BE2C (cell line): ENCODE data around the gene SLC22A15.

Experiments
- DNase-seq: peaks from one replicate; pipeline ENCODE4 v3.0.0-alpha.2; 2020
- H3K27me3 ChIP-seq: fragments of 250-450 bp; sonication (Bioruptor Pico); 2 replicates; pipeline ENCODE4 v1.5.1; 2020; ENCODE audit warnings: mild to moderate bottlenecking
- H3K36me3 ChIP-seq: fragments of 250-450 bp; sonication (Bioruptor Pico); 2 replicates; pipeline ENCODE4 v1.5.1; 2020; ENCODE audit warnings: mild to moderate bottlenecking
- H3K4me1 ChIP-seq: fragments of 250-450 bp; sonication (Bioruptor Pico); 2 replicates; pipeline ENCODE4 v1.5.1; 2020
- H3K4me3 ChIP-seq: 2 replicates; pipeline ENCODE4 v1.5.1; 2011; ENCODE audit warnings: low read depth, low read length
- H3K9me3 ChIP-seq: fragments of 250-450 bp; sonication (Bioruptor Pico); 2 replicates; pipeline ENCODE4 v1.5.1; 2020
- CTCF ChIP-seq: IDR thresholded peaks from 2 replicates; pipeline ENCODE4 v1.5.1; 2012; ENCODE audit warnings: mild to moderate bottlenecking, low read depth, low read length

Gene SLC22A15

GRCh38 chr1:116062201-116062600 is 85.9 kb downstream of the SLC22A15 start:
- Histone ChIP-seq H3K9me3 (no peaks in the 10 kb centered on the region), H3K4me1 (no peaks in the 10 kb centered on the region), H3K36me3 (no peaks in the 10 kb centered on the region), H3K4me3 (no peak overlapping the region), H3K27me3 (peaks cover 2% of the 10 kb centered on the region; the same call in 1 of the 2 replicates)
- DNase-seq: no peak
- no peak for TF ChIP-seq CTCF

DNA sequence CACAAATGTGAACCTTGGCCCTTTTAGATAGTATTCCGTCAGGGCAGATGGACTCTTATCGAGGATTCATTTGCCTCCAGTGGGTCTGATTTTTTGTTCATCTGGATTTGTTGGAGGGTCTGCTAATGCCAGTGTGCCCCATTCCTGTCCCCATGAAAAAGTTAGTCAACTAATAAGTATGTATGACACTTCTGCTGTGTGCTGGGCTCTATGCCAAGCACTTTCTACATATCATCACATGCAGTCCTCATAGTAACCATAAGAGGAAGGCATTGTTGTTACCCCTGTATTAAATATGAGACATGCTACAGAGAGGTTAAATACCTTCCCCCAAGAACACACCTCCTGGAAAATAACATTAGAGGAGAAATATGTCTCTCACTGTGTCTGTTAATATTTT is 88.3 kb downstream of the SLC22A15 start:
- DNase-seq: no peak
- TF ChIP-seq CTCF: no peak
- Histone ChIP-seq H3K4me1 (no peaks in the 10 kb centered on the region), H3K4me3 (no peak overlapping the region), H3K27me3 (peaks cover 8% of the 10 kb centered on the region; the same call in 1 of the 2 replicates), H3K36me3 (no peaks in the 10 kb centered on the region), H3K9me3 (no peaks in the 10 kb centered on the region)

DNA sequence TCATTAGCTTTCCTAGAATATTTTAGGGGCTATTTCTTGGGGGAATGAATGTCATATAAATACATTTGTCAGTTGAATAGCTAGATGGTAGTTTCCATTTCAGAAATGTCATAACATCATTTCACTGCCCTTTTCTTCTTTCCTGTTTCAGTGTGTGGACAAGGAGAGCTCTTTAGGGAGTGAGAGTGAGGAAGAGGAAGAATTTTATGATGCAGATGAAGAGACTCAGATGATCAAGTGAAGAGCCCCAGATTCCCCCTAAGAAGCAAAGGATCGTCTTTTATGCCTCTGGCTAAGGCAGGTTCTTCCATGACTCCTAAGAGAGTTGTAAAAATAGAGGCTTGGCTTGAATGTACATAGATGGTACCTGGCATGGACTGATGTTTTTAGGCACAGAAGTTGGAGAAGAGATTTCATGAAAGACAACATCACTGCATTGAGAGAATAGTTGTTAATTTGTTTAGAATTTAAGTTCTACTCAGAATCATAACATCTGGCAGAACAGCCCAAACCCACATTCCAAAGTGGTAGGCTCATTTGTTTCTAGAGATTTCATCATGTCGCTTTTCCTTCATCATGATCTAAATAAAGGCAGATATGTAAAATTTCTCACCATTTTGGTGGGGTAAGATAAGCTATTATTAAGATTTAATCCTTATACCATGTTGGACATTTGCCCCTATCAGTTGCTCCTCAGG is 90.7 kb downstream of the SLC22A15 start:
- H3K9me3 ChIP-seq: no peaks in the 10 kb centered on the region
- H3K27me3 ChIP-seq: peaks cover 8% of the 10 kb centered on the region; the same call in 1 of the 2 replicates
- H3K36me3 ChIP-seq: no peaks in the 10 kb centered on the region
- H3K4me3 ChIP-seq: no peak overlapping the region
- H3K4me1 ChIP-seq: no peaks in the 10 kb centered on the region
- no peak for DNase-seq
- no peak for TF ChIP-seq CTCF

DNA sequence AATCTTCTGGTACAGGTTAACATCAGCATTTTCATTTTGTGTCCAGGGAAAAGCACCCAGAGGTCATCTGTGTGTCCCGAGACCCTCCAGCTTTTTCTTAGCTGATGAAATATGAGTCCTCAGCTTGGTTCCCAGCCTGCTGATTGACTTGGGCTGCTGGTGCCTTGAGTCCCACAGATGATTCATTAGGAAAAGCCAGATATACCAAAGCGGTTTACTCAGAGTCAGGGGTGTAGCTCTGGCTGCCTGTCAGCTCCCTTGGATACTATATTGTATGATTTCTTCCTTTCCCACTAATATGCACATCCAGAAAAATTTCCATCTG is 91.2 kb downstream of the SLC22A15 start:
- Histone ChIP-seq H3K9me3 (no peaks in the 10 kb centered on the region), H3K4me1 (no peaks in the 10 kb centered on the region), H3K27me3 (peaks cover 8% of the 10 kb centered on the region; the same call in 1 of the 2 replicates), H3K36me3 (no peaks in the 10 kb centered on the region), H3K4me3 (no peak overlapping the region)
- TF ChIP-seq CTCF: no peak
- DNase-seq: no peak

GRCh38 chr1:116075575-116075974 is 99.3 kb downstream of the SLC22A15 start:
- no peaks in the 10 kb centered on the region for H3K36me3 ChIP-seq
- no peak for TF ChIP-seq CTCF
- H3K9me3 ChIP-seq: no peaks in the 10 kb centered on the region
- H3K4me1 ChIP-seq: no peaks in the 10 kb centered on the region
- DNase-seq: no peak
- H3K27me3 ChIP-seq: peaks cover 4% of the 10 kb centered on the region
- H3K4me3 ChIP-seq: no peak overlapping the region

- no peaks in the 10 kb centered on the region for H3K9me3 ChIP-seq
- peaks cover 4% of the 10 kb centered on the region for H3K27me3 ChIP-seq
- TF ChIP-seq CTCF: no peak
- H3K4me1 ChIP-seq: no peaks in the 10 kb centered on the region
- no peak for DNase-seq
- H3K4me3 ChIP-seq: no peak overlapping the region
- no peaks in the 10 kb centered on the region for H3K36me3 ChIP-seq
These were observed 99.7 kb downstream of the SLC22A15 start for GRCh38 chr1:116075990-116076389.
